AG04450 (cell line): ENCODE results near the gene CES2. TPM values are rescaled to one million over a fixed set of nuclear protein-coding genes. Genes with fewer than 3 reads are reported as not detected.

Source experiments
- CTCF ChIA-PET: fragments of 300-600, 350-600 bp; formaldehyde crosslinking; extraction: SDS; loops from one replicate; lab custom pipeline; 2022; ENCODE audit warnings: antibody characterized with exemption, inconsistent platforms; lab: Charles Lee
- POLR2A ChIA-PET: fragments of 350-600 bp; formaldehyde crosslinking; extraction: SDS; loops from one replicate; lab custom pipeline; 2021; ENCODE audit warnings: antibody characterized with exemption, inconsistent platforms; lab: Yijun Ruan, JAX
- DNase-seq: peaks from one replicate; pipeline ENCODE4 v3.0.0-alpha.2; 2011; ENCODE audit warnings: low read depth, low spot score
- H3K27ac ChIP-seq: one replicate; pipeline ENCODE4 v1.5.1; 2012; ENCODE audit warnings: low read depth, low read length, control low read depth
- H3K27me3 ChIP-seq: one replicate; pipeline ENCODE4 v1.6.0; 2012; ENCODE audit warnings: low read length; ENCODE audit not compliant: control insufficient read depth, insufficient read depth
- H3K4me3 ChIP-seq: 2 replicates; pipeline ENCODE4 v1.5.1; 2011; ENCODE audit warnings: mild to moderate bottlenecking, low read depth, low read length, control low read depth
- H3K9me3 ChIP-seq: 2 replicates; pipeline ENCODE4 v1.5.1; 2012; ENCODE audit warnings: low read length; ENCODE audit not compliant: control insufficient read depth, insufficient read depth
- polyA plus RNA-seq: library from polyadenylated mRNA; depleted of rRNA; stranded (reverse); fragments of >200 nt; gene quantifications from 2 replicates; pipeline ENCODE4 v1.2.3, GENCODE V29; 2011
- TF ChIP-seq, protein P1 (sequence below): IDR thresholded peaks from 2 replicates; pipeline ENCODE4 v1.5.1; 2011; ENCODE audit warnings: low read depth, low read length, control low read depth, inconsistent platforms

The CES2 gene
- polyA plus RNA-seq, 1 experiment: 20.7 TPM

DNA sequence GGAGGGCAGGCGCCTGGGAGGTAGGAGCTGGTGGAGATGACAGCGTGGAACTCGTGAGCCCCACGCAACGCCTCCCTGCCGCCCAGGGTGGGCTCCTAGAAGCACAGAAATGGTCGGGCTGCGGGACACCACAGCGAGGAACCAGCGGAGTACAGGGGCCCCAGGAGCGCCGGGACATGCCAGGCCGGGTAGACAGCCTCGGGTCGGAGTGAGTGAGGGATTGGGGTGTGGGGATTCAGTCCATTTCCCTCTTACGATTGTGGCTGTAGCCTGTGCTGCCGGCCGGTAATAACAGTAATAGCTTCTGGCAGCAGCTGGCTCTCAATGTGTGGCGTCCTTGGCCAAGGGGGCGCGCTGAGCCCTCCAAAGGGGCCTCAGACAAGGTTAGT is 13.5 kb downstream of the CES2 start:
- POLR2A ChIA-PET: no interaction called here
- H3K4me3 ChIP-seq: peak overlapping the region; percentile 60; the same call in 1 of the 2 replicates
- no peak for DNase-seq
- CTCF ChIA-PET: interaction anchor here (1.6 kb wide), 1 partner anchor 206 kb away, joined by 7 read pairs; no protein-coding TSS in a partner anchor
- TF ChIP-seq, protein P1, sequence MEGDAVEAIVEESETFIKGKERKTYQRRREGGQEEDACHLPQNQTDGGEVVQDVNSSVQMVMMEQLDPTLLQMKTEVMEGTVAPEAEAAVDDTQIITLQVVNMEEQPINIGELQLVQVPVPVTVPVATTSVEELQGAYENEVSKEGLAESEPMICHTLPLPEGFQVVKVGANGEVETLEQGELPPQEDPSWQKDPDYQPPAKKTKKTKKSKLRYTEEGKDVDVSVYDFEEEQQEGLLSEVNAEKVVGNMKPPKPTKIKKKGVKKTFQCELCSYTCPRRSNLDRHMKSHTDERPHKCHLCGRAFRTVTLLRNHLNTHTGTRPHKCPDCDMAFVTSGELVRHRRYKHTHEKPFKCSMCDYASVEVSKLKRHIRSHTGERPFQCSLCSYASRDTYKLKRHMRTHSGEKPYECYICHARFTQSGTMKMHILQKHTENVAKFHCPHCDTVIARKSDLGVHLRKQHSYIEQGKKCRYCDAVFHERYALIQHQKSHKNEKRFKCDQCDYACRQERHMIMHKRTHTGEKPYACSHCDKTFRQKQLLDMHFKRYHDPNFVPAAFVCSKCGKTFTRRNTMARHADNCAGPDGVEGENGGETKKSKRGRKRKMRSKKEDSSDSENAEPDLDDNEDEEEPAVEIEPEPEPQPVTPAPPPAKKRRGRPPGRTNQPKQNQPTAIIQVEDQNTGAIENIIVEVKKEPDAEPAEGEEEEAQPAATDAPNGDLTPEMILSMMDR: no peak
- no peak overlapping the region for H3K27ac ChIP-seq
- peaks cover 5% of the 10 kb centered on the region; the same call in 1 of the 2 replicates for H3K9me3 ChIP-seq
- H3K27me3 ChIP-seq: peaks cover 17% of the 10 kb centered on the region

DNA sequence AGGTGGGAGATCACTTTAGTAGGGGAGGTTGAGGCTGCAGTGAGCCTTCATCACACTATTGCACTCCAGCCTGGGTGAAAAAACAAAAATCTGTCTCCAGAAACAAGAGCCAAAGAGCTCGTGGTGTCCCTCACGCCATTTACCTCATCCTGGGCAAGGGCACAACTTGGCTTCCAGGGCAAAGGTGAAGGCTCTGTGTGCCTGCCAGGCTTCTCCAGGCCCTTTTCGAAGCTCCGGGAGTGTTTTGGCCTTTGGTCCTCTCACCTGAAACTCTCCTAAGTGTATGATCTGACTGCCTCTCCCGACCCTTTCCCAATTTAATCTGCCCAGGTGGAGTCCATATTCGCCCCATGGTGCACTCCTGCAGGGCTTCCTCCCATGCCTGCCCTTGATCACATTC is 14.2 kb downstream of the CES2 start:
- POLR2A ChIA-PET: no interaction called here
- CTCF ChIA-PET: interaction anchor here (1.6 kb wide), 1 partner anchor 206 kb away, joined by 7 read pairs; no protein-coding TSS in a partner anchor
- H3K27ac ChIP-seq: no peak overlapping the region

DNA sequence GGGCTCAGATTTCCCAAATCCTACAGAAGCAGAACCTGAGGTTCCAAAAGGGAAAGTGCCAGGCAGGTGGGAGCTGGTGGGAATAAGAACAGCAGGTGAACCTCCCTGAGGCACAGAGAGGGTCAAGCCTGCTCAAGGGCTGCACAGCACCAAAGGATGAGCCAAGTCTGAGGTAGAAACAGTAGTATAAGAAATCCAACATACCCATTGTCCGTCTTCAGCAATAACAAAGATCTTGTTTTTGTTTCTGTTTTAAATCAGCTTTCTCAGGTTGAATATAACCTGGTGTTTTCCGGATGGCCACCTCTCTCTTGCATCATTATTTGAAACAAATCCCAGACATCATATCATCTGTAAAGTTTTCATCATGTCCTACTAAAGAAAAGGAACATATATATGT is 15.1 kb downstream of the CES2 start:
- Histone ChIP-seq H3K4me3 (no peak overlapping the region), H3K27ac (no peak overlapping the region), H3K27me3 (peaks cover 17% of the 10 kb centered on the region), H3K9me3 (peaks cover 5% of the 10 kb centered on the region; the same call in 1 of the 2 replicates)
- TF ChIP-seq, protein P1: no peak
- DNase-seq: no peak
- CTCF ChIA-PET: interaction anchor here (1.1 kb wide), 1 partner anchor 205 kb away, joined by 4 read pairs; no protein-coding TSS in a partner anchor
- POLR2A ChIA-PET: no interaction called here

More for the DNA sequence above, 14.2 kb downstream of the CES2 start:
- Histone ChIP-seq H3K4me3 (no peak overlapping the region), H3K9me3 (peaks cover 5% of the 10 kb centered on the region; the same call in 1 of the 2 replicates), H3K27me3 (peaks cover 17% of the 10 kb centered on the region)
- DNase-seq: no peak
- TF ChIP-seq, protein P1: no peak

DNA sequence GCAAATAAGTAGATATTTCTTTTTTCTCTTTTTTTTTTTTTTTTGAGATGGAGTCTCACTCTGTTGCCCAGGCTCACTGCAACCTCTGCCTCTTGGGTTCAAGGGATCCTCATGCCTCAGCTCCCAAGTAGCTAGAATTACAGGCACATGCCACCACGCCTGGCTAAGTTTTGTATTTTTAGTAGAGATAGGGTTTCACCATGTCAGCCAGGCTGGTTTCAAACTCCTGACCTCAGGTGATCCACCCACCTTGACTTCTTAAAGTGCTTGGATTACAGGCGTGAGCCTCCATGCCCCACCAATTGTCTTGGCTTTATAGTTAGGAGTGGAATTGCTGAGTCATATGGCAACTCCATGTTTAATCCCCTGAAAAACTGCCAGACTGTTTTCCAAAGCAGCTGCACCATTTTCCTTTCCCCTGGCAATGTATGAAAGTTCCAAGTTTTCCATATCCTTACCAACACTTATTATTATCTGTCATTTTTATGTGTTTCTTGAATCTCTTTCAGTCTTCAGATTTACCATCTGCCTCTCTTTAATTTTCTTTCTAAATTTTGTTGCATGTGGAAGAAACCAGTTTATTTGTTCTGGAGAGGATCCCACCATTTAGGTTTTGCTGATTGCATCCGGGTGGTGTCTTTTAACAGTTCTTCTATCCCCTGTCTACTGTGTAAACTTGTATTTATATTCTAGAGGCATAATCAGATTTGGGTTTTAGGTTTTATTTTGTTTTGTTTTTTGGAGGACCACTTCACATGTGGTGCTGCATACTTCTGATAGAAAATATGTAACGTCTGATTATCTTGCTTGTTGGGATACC is 15.9 kb downstream of the CES2 start:
- POLR2A ChIA-PET: no interaction called here
- no peak for DNase-seq
- CTCF ChIA-PET: interaction anchor here (0.5 to 2.0 kb wide), 4 partner anchors 155 to 204 kb away, joined by 3 to 11 read pairs (median 4); no protein-coding TSS in a partner anchor

More for the DNA sequence above, 15.9 kb downstream of the CES2 start:
- Histone ChIP-seq H3K4me3 (no peak overlapping the region), H3K9me3 (peaks cover 5% of the 10 kb centered on the region; the same call in 1 of the 2 replicates), H3K27me3 (peaks cover 20% of the 10 kb centered on the region), H3K27ac (no peak overlapping the region)
- TF ChIP-seq, protein P1: no peak
